Gastrocnemius medialis (tissue), 4 donors: ENCODE measurements around the gene B4GAT1.

Source experiments
- POLR2A ChIP-seq, 2 donors: fragments of 450-650 bp; IDR thresholded peaks; one replicate each; pipeline ENCODE4 v1.6.1; 2017; ENCODE audit warnings: antibody characterized with exemption in 2 of 2, mild to moderate bottlenecking in 2 of 2, moderate library complexity in 2 of 2
- TF ChIP-seq, protein P1 (sequence below), 5 experiments: fragments of 450-650 bp in 3 of 5; fragments of 200-600 bp in 2 of 5; sonication (generic) in 2 of 5; IDR thresholded peaks in 4 of 5; conservative IDR thresholded peaks in 1 of 5; 1 replicate in 4 of 5; 2 replicates in 1 of 5; pipeline ENCODE4 v1.5.1; 2016 to 2019; ENCODE audit warnings: antibody characterized with exemption in 5 of 5, mild to moderate bottlenecking in 3 of 5, moderate library complexity in 3 of 5

DNA sequence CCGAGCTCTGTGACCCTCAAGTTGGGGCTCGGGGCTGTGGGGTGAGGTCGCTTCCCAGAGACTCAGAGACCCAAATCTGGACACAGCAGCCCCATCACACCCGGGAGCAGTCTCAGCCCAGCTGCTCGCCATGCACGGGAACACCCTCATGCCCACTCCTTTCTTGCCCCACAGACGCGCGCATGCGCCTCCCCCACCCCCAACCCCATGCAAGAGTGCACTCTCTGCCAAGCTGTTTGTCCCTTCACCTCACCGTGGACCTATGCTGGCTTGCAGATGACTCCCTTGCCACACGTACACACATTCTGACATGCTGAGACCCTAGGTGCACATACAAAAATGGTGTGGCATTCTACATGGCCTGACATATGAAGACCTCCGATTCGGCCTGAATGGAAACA lies 30.1 kb downstream of the B4GAT1 start:
- TF ChIP-seq POLR2A (IDR thresholded peaks at IDR 0.05): no peak
- TF ChIP-seq, protein P1, sequence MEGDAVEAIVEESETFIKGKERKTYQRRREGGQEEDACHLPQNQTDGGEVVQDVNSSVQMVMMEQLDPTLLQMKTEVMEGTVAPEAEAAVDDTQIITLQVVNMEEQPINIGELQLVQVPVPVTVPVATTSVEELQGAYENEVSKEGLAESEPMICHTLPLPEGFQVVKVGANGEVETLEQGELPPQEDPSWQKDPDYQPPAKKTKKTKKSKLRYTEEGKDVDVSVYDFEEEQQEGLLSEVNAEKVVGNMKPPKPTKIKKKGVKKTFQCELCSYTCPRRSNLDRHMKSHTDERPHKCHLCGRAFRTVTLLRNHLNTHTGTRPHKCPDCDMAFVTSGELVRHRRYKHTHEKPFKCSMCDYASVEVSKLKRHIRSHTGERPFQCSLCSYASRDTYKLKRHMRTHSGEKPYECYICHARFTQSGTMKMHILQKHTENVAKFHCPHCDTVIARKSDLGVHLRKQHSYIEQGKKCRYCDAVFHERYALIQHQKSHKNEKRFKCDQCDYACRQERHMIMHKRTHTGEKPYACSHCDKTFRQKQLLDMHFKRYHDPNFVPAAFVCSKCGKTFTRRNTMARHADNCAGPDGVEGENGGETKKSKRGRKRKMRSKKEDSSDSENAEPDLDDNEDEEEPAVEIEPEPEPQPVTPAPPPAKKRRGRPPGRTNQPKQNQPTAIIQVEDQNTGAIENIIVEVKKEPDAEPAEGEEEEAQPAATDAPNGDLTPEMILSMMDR (IDR thresholded peaks at IDR 0.05 in 4 of 5, conservative IDR thresholded peaks at IDR 0.05 in 1 of 5): no peak
